ENCODE measurements around the gene TSC2.

DNA sequence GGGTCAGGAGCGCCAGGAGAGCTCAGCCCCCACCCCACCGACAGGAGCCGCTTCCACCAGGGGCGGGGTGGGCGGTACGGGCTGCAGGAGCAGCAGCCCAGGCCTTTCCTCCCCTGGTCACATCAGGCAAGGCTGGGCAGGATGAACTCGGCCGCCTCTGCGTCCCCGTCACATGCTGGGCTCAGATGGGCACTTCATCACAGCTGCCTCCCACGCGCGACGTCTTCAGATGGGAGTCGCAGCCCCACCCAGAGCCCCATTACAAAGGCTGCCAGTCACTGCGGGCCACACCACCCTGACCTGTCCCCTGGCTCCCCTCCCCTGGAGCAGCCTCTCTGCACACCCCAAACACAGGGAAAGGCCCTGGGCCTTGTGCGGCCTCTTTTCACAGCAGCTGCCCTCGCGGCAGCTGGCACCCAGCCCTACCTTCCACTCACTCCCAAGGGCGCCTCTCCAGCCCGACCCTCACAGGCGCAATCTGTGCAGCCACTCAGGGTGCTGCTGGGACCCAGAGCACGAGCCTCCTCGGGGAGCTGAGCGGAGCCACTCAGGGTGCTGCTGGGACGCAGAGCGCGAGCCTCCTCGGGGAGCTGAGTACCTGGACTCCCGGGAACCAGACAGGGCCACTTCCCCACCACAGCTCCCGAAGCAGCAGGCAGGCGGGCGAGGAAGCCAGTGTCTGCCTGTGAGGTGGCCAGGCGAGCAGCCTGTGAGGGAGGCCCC is 42.8 kb upstream of the TSC2 start:
- TF ChIP-seq, protein P1, sequence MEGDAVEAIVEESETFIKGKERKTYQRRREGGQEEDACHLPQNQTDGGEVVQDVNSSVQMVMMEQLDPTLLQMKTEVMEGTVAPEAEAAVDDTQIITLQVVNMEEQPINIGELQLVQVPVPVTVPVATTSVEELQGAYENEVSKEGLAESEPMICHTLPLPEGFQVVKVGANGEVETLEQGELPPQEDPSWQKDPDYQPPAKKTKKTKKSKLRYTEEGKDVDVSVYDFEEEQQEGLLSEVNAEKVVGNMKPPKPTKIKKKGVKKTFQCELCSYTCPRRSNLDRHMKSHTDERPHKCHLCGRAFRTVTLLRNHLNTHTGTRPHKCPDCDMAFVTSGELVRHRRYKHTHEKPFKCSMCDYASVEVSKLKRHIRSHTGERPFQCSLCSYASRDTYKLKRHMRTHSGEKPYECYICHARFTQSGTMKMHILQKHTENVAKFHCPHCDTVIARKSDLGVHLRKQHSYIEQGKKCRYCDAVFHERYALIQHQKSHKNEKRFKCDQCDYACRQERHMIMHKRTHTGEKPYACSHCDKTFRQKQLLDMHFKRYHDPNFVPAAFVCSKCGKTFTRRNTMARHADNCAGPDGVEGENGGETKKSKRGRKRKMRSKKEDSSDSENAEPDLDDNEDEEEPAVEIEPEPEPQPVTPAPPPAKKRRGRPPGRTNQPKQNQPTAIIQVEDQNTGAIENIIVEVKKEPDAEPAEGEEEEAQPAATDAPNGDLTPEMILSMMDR (IDR thresholded peaks at IDR 0.05) = no peak
- no peak for TF ChIP-seq POLR2A (IDR thresholded peaks at IDR 0.05)

All from upper lobe of left lung (tissue), 4 donors.